EL (cell line): ENCODE data around the gene FAM168A.
"Not testable (repeated sequence)": the region's sequence is repeated elsewhere in the genome, so short reads cannot be mapped to it uniquely, and the experiment has no call there.

Experiments
- DNase-seq: peaks from one replicate; pipeline ENCODE4 v3.0.0-alpha.2; 2016

The FAM168A gene

DNA sequence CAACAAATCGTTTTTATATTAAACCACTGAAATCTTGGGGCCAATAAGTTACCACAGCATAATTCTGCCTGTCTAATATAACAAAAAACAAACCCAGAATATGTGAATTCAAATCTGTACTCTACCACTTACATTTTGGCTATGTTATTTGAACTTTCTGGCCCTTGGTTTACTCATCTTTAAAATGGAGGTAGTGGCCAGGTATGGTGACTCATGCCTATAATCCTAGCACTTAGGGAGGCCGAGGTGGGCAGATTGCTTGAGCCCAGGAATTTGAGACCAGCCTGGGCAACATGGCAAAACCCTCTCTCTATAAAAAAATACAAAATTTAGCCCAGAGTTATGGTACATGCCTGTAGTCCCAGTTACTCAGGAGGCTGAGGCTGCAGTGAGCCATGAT lies 84.2 kb downstream of the FAM168A start:
- no peak for DNase-seq

DNA sequence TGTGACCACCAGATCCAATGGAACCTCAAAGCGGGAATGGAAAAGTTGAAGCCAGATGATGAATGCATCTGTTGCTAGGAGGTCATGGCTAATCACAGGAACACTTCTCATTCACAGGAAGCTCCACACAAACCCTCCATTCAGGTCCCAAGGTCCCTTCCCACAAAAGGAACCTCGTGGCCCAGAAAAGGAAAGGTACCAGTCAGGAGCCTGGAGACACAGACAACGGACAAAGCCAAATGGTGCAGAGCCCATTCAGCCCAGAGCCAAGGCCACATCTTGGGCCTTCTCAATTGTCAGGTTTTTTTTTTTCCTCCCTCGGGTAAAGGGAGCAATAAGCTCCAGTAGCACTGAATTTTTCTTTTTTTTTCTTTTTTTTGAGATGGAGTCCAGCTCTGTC lies 87.0 kb downstream of the FAM168A start:
- no peak for DNase-seq

DNA sequence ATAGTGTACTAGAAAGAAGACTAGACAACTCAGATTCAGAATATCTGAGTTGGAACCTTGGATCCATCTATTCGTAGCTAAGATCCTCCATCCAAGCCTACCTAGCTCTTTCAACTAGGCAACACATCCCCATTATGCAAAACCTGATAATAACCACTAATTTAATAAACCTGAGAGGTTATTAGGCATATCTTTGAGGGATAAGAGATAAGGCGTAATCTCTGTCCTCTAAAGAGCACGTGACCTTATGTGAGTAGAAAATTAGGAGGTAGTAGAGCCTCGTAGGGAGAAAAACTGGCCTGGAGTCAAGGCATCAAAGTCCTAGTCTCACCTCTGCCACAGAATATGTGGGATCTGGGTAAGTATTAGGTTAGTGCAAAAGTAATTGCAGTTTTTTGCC lies 87.8 kb downstream of the FAM168A start:
- no peak for DNase-seq

DNA sequence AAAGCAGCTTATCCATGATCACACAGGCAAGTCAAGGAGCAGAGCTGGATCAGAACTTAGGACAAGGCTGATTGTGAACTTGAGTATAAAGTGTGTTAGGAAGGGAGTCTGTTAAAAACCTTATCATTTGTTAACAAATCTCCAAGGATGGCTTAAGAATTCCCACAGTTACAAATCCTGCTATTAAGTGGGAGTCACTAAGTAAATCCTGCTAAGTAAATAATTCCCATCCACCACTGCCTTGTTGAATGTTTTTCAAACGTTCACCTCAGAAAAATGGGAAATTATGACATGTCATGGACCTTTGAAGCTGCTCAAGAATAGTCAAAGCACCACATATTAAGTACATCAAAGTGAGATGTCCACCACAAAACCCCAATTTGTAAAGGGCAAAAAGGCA lies 88.7 kb downstream of the FAM168A start:
- no peak for DNase-seq

DNA sequence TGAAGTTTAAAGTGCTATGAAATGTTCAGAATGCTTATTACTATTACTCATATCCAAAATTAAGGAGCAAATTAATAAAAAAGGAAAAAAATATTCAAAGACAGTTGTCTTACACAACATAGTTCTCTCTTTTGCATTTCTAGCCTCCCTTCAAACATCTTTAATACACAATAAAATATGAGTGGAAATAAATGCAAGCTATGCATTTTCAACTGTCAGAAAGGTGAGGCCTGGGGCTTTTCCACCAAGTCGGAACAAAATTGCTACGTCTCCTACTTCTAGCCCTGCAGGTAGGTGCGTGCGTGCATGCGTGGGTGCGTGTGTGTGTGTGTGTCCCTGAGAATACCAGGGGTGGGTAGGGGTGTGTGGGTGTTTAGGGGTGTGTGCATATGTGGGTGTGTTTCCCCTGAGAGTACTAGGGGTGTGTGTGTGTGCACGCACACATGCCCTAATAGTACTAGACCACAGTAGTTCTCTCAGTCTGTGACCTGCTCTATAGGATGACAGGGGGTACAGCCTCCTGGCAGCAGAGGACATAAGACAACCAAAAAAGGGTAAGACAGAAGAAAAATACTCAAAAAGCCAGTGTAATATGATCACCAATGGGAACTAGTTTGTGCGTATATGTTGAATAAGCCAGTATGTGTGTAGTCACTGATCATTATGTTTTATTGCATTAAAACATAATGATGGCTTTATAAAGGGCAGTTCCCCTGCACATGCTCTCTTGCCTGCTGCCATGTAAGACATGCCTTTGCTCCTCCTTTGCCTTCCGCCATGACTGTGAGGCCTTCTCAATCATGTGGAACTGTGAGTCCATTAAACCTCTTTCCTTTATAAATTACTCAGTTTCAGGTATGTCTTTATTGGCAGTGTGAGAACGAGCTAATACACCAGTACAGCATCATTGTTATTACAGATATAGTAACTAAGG lies 89.4 kb downstream of the FAM168A start:
- no peak for DNase-seq

DNA sequence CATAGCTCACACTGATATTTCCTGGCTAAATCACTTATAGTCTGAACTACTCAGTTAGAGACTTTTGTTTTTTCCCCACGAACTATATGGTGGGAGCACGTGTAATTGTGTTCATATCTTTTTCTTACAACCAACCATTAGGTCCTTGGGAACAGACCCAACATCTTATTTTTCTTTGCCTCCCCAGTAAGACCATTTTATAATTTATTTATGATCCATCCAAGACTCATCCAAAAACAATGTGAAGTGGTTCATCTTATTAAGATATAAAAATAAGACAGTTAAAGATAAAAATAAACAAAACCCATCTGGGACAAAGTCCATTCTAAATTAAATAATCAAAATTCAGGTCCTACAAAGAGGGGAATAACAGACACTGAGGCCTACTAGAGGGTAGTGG lies 90.8 kb downstream of the FAM168A start:
- peak; percentile 32 for DNase-seq

DNA sequence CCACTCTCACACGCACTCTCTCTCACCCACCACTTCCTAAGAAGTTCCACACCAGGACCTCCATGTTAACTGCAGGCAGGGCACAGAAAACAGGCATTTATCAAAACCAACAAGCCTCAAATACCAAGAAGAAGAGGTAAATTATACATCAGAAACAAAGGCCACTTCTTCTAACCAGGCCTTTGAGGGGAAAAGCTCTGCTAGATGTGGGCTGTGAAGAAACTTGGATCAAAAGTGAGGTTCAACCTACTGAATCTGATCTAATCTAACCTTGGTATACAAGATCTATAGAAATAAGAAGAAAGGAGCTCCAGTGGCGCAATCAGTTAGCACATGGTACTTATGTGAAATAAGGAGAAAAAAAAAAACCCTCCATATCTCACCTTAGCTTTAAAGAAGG lies 91.9 kb downstream of the FAM168A start:
- DNase-seq: no peak

DNA sequence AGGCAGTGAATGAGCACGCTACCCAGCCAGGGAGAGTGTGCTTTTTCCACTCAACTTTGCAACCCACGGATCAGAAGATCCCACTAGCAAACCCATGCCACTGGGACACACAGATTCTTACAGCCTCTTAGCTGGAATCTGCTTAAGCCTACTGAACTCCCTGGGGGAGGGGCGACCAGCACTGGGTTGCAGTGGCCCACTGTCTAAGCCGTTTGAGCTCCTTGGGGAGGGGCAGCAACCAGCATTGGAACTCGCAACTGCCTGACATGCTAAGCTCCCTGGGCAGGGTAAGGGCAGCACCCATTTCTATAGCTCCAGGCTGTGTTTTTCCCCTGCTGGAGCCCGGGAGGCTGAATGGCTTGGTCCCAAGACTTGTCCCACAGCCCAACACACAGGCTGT lies 99.6 kb downstream of the FAM168A start:
- no peak for DNase-seq

DNA sequence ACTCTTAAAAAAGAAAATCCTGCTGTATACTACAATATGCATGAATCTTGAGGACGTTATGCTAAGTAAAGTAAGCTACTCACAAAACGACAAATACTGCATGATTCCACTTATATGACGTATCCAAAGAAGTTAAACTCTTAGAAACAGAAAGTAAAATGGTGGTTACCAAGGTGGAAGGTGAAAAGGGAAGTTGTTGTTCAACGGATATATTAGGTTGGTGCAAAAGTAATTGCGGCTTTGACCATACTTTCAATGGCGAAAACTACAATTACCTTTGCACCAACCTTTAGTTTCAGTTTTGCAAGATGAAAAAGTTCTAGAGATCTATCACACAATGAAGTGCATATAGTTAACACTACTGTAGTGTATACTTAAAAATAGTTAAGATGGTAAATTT lies 101.8 kb downstream of the FAM168A start:
- no peak for DNase-seq

DNA sequence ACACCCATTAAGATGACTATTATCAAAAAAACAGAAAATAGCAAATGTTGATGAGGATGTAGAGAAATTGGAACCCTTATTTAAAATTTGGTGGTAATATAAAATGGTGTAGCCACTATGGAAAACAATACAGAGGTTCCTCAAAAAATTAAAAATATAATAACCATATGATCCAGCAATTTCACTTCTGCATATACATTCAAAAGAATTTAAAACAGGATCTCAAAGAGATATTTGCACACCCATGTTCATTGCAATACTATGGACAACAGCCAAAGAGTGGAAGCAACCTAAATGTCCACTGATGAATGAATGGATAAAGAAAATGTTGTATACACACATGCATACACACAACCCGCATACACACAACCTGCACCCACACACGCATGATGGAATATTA lies 102.2 kb downstream of the FAM168A start:
- DNase-seq: no peak

DNA sequence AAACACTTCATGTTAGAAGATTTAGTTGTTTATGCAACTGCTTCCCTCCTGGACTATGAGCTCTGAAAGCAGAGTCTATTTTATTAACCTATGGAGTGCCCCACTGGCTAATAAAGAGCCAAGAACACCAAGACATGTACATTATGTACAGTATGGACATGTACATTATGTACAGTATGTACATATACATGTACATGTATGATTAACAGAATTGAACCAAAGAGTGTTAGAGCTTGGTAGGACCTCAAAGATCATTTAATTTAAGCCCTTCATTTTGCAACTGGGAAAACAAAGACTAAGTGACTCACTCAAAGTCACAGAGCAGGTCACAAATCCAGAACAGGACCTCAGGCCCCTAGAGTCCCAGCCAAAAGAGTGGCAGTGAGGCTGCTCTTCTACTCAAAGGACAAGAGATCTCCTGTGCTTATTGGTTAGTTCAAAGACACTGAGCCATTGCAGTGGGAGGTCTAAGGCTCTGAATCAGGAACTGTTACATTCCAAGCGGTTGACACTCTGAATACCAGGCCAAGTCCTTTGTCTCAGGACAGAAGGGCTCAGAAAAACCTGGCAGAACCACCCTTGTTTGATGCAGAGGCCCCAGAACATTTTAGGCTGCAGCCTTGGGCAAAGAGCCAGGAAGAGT lies 103.8 kb downstream of the FAM168A start:
- peak; percentile 83 for DNase-seq

DNA sequence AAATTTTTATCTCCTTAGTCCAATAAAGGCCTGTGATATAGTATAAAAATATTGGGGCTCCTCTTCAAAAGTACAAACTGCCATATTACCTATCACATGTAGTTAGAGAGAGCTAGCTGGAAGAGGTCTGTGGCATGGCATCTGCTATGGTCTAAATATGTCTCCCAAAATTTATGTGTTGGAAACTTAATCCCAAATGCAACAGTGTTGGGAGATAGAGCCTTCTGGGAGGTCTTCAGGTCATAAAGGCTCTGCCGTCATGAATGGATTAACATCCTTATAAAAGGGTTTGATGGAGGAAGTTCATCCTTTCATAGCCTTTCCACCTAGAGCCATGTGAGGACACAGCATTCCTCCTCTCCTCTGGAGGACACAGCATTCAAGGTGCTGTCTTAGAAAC lies 116.3 kb downstream of the FAM168A start:
- no peak for DNase-seq

DNA sequence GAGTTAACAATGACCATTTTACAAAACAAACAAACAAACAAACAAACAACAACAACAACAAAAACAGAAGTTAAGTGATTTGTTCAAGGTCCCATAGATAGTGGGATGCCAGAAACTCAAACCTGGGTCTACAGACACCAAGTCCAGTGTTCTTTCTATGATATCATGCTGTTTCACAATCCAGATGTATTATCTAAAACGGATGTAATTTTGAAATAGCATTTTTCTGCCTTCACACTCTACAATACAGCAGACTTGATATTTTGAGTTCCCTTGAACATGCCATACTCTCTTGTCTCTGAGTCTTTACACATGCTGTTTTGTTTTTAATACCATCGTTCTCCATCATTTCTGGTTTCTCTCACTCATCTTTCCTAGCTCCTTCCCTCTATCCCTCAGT lies 117.2 kb downstream of the FAM168A start:
- DNase-seq: no peak

DNA sequence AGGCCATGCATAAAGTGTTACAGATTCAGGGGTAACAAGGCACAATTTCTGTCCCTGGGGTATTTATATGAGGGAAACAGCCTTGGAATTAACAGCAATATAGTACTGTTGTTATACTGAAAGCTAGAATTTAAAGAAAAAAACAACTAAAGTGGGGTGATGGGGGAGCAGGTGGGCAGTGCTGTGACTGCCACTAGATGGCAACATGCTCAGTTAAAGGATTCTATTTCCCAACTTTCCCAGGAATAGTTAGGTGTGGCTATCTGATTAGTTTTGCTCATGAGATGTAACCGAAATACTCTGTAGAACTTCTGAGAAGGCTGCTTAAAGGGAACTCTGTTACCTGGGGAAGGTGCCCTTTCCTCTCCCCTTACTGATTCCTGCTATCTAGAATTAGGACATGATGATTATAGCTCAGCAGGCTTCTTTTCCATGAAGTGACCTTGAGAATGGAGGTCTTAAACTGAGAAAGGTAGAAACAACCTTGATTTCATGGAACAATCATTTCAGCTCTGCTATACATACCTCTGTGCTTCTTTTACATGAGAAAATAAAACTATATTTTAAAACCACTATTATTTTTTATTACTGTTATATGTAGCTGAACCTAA lies 119.1 kb downstream of the FAM168A start:
- peak; percentile 43 for DNase-seq

DNA sequence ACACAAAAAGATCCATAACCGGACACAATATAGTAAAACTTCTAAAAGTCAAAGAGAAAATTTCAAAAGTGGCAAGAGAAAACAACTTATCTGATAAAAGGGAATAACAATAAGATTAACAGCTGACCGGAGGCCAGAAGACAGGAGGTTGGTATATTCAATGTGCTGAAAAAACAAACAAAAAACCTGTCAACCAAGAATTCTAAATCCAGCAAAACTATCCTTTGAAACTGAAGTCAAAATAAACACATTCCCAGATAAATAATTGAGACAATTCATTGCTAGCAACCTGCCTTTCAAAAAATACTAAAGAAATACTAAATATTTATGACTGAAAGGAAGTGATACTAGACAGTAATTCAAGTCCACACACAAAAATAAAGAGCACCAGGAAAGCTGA lies 120.4 kb downstream of the FAM168A start:
- no peak for DNase-seq

DNA sequence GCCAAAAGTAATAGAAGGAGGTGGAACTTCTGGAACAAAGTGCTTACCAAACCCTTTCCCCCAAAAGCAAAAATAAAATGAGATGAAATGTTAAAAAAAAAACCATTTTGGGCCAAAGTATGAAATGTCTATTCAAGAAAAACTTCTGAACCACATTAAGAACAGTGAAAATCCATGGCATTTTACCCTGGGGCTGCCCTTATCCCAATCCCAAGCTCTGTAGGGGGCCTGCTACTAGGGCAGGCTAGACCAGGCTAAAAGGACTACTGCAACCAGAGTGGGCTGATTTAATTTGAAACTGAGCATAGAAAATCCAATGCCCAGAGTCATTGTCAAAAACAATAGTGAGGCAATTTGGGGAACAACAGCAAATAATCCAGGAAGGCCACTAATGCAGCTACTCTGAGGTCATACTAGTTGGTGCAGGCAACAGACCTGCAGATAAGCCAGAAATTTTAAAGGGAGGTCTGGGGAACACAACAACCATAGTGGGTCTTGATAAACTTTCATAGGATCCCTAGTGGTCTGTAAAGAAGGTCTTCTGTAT lies 122.3 kb downstream of the FAM168A start:
- DNase-seq: no peak

DNA sequence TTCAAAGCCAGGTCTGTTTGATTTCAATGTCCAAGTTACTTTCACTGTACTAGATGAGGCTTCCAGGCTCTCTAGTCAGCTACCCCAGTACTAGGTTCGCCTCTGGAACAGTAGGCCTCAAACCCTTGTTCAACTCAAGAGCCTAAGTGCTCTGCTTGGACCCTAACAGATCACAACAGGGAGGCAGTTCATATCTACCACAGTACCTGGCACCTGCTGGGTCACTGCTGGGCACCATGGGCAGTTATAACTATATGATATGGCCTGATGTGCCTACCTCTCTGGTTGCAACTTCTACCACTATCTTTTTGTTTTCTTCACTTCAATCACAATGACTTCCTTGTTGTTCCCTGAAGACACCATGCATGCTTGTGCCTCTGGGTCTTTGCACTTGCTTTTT lies 124.7 kb downstream of the FAM168A start:
- no peak for DNase-seq

DNA sequence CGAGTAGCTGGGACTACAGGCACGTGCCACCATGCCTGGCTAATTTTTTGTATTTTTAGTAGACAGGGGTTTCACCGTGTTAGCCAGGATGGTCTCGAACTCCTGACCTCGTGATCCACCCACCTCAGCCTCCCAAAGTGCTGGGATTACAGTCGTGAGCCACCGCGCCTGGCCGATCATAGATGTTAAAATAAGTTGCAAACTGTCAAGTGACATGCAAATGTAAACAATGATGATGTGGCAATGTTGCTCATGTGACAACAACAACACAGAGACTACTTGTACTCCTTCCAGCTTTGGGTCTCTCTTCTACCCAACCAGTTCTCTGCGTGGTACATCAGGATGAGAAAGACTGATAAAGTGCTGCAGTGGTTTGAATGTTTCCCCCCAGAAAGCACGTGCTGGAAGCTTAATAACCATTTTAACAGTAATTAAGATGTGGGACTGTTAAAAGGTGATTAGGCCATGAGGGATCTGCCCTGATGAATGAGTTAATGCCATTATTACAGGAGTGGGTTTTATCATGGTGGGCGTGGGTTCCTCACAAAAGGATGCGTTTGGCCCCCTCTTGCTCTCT lies 127.8 kb downstream of the FAM168A start:
- not testable (repeated sequence) for DNase-seq

DNA sequence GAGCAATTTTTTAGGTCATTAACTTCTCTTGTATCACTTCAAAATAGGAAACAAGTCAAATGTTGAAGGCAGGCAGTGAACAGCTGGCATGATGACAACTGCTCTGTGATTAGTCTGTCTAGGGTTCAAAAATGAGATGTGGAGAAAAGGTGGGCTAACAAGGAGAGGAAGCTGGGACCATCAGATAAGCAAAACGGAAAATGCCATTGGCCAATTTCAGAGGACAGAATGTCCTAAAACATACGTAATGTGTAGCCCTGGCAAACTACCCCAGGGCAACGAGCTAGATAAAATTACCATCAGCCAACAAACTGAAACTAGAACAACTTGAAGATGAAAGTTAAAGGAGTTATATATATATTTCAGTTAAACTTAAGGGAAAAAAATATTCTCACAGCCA lies 128.5 kb downstream of the FAM168A start:
- DNase-seq: no peak

DNA sequence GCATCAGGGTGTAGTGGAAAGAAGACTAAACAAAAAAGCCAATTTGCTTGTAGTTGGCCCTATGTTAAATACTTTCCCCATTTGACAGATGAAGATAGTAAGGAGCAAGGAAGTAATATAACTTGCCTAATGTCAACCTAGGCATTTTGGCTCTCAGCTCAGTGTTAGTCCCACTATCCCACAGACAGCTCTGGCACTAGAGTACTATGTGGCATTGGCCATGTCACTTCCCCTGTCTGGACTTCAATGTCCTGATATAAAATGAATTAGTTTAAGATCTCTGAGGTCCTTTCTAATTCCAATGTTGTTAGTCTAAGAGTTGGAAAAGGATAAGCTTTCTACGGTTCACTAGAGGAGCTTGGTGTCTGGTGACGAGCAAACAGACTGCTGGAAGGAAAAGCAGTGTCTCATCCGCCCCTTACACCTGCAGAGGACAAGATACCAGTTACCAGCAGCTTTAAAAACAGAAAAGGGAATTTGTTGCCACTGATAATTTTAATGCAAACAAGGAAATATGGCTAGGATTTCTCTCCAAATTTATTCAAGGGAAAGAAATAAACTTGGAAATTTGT lies 129.2 kb downstream of the FAM168A start:
- no peak for DNase-seq

DNA sequence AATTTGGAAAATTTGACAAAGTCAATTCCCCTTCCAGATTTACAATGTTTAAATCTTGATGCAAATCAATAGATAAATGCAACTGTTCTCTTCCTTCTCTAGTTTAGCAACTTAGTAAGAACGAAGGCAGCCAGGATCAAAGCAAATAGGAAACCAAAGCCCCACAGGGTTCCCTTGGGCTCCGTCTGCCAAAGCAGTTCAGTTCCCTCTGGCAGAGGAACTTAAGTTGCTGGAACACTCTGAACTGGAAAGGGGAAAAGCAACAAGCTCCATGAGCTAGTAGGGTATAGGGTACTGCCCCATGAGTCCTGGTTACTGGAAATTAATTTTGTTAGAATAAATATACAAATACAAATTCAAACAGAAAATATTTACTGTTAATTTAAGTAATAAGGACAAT lies 130.4 kb downstream of the FAM168A start:
- DNase-seq: no peak

DNA sequence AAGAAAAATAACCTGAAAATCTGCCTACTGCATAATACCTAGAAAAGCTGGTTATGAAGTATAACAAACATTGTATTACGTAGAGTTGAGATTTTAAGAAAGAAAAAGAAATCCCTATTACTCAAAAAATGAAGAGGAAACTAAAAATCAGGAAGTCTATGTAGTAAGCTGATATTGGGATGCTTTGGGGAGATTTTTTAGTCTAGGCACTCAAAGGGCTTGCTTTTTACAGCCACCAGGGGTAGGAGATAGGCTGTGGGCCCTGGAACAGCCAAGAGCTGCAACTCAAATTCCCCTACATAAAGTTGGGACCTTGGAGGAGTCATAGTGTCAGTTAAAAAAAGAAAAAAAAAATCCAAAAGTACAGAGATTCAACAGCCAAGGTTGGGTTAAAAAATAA lies 131.3 kb downstream of the FAM168A start:
- DNase-seq: no peak

DNA sequence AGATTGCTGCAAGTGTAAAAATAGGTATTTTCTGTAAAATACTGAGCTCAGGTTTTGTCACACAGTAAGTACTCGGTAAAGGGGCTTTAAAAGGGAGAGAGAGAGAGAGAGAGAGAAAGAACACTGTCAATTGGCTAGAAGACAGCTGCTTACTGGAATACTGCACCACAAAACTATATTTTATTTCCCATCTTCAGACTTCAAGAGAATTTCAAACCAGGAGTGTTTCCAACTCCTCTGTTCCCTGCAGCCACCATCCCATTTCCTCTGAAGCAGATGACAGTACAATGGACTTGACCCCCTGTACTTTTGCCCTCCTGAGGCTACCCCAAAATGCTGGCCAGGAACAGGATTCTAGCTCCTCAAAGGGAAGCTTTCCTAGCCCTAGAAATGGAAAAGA lies 132.0 kb downstream of the FAM168A start:
- DNase-seq: no peak
